MM.1S (cell line): Measurements from ENCODE around the gene PCGF3.

ENCODE experiments used
- EZH2 ChIP-seq: fragments of 300-600 bp; sonication (generic); optimal IDR thresholded peaks from 2 replicates; pipeline ENCODE3; 2017; ENCODE audit warnings: low read depth, mild to moderate bottlenecking, antibody characterized with exemption, low read length, mixed read lengths
- TF ChIP-seq, protein P1 (sequence below): fragments of 300-600 bp; sonication (generic); IDR thresholded peaks from 2 replicates; pipeline ENCODE4 v1.5.1; 2016; ENCODE audit warnings: antibody characterized with exemption, low read length, mixed read lengths

DNA sequence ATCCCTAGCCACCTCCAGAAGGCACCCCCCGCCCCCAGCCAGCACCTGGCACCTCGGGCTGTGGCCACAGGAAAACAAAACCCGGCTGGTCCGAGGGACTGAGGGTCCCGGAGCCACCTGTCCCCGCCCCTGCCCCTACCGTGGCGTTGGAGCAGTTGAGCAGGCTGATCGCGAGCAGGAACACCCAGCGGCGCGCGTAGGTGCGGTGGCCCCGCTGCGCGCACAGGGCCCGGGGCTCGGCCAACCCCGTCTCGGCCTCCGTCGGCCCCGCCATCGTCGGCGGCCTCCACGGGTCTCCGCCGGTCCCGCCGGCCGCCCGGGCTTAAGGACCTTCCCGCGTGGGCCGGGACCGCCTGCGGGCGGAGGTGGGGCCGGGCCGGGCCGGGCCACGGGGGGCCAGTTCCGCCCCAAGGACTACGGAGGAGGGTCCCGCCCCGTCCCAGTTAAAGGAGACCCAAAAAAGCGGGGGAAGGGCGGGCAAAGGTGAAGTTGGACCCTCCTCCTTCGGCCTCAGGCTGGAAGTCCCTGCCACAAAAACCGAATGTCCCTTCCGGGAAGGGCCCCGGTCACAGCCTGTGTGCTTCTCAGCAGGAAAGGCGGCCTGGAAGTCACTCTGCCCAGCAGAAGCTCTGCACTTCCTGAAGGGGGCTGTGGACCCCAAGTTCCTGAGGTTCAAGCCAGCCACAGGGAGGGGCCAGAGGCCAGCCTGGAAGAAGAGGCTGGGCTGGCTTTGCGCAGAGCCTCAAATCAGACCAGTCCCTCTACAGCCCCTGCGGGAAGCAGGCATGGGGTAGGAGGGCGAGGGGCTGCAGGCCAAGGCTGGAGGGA lies 16.6 kb upstream of the PCGF3 start, which contains the start of gene SLC49A3:
- TF ChIP-seq, protein P1, sequence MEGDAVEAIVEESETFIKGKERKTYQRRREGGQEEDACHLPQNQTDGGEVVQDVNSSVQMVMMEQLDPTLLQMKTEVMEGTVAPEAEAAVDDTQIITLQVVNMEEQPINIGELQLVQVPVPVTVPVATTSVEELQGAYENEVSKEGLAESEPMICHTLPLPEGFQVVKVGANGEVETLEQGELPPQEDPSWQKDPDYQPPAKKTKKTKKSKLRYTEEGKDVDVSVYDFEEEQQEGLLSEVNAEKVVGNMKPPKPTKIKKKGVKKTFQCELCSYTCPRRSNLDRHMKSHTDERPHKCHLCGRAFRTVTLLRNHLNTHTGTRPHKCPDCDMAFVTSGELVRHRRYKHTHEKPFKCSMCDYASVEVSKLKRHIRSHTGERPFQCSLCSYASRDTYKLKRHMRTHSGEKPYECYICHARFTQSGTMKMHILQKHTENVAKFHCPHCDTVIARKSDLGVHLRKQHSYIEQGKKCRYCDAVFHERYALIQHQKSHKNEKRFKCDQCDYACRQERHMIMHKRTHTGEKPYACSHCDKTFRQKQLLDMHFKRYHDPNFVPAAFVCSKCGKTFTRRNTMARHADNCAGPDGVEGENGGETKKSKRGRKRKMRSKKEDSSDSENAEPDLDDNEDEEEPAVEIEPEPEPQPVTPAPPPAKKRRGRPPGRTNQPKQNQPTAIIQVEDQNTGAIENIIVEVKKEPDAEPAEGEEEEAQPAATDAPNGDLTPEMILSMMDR: no peak
- TF ChIP-seq EZH2: no peak
